Colonic mucosa (tissue), 4 donors: ENCODE data around the gene PLB1. TPM values are rescaled to one million over a fixed set of nuclear protein-coding genes. Genes with fewer than 3 reads are reported as not detected.
A peak's percentile ranks its signal among the peaks of the same experiment; 100 is the strongest.

Experiments used
- DNase-seq: peaks from one replicate; pipeline ENCODE4 v3.0.0-alpha.2; 2020
- H3K27ac ChIP-seq: fragments of 200-600 bp; one replicate; pipeline ENCODE4 v1.8.0; 2021
- H3K27me3 ChIP-seq: fragments of 200-600 bp; one replicate; pipeline ENCODE4 v1.8.0; 2021
- H3K36me3 ChIP-seq: fragments of 200-600 bp; one replicate; pipeline ENCODE4 v1.8.0; 2021
- H3K4me1 ChIP-seq: fragments of 200-600 bp; one replicate; pipeline ENCODE4 v1.8.0; 2021; ENCODE audit warnings: mild to moderate bottlenecking
- H3K4me3 ChIP-seq: fragments of 200-600 bp; one replicate; pipeline ENCODE4 v1.8.0; 2021
- H3K9ac ChIP-seq, 2 donors: one replicate each; pipeline ENCODE4 v1.7.0; 2013; ENCODE audit warnings: control low read depth in 2 of 2, low read depth in 2 of 2, low read length in 2 of 2
- H3K9me3 ChIP-seq: fragments of 200-600 bp; one replicate; pipeline ENCODE4 v1.8.0; 2021
- intact Hi-C: fragments of 100-400 bp; cut with DNase I; formaldehyde crosslinking; loops from one replicate; pipeline ENCODE4 v1.14.1; 2022
- total RNA-seq, 2 donors: library from RNA; stranded (reverse); fragmentation: NEBNext Ultra II Directional in 1 of 2; extraction: Animal tissue kit (Norgen Biotek cat#: 25700) in 1 of 2; gene quantifications; one replicate each; pipeline ENCODE4 v1.2.1, GENCODE V29; 2021
- TF ChIP-seq, protein P1 (sequence below): fragments of 200-600 bp; IDR thresholded peaks from one replicate; pipeline ENCODE4 v1.8.0; 2022; ENCODE audit warnings: antibody characterized with exemption, mild to moderate bottlenecking
- donor health status: healthy.
- donor health status: DM: no; HTN: no; CAD: no.
- donor health status: DM: no; HTN: no; CAD: no.

PLB1 gene
- total RNA-seq, 2 donors from 2014 or later = 1.3 to 3.0 TPM

GRCh38 chr2:28580078-28580477 is 84.2 kb downstream of the PLB1 start:
- no peak for DNase-seq
- TF ChIP-seq, protein P1, sequence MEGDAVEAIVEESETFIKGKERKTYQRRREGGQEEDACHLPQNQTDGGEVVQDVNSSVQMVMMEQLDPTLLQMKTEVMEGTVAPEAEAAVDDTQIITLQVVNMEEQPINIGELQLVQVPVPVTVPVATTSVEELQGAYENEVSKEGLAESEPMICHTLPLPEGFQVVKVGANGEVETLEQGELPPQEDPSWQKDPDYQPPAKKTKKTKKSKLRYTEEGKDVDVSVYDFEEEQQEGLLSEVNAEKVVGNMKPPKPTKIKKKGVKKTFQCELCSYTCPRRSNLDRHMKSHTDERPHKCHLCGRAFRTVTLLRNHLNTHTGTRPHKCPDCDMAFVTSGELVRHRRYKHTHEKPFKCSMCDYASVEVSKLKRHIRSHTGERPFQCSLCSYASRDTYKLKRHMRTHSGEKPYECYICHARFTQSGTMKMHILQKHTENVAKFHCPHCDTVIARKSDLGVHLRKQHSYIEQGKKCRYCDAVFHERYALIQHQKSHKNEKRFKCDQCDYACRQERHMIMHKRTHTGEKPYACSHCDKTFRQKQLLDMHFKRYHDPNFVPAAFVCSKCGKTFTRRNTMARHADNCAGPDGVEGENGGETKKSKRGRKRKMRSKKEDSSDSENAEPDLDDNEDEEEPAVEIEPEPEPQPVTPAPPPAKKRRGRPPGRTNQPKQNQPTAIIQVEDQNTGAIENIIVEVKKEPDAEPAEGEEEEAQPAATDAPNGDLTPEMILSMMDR = no peak
- Histone ChIP-seq H3K27me3 (no peaks in the 10 kb centered on the region), H3K4me3 (no peak overlapping the region), H3K4me1 (no peaks in the 10 kb centered on the region), H3K36me3 (no peaks in the 10 kb centered on the region), H3K9me3 (no peaks in the 10 kb centered on the region), H3K27ac (no peak overlapping the region), H3K9ac (no peak overlapping the region)
- intact Hi-C loops = no loop called here

DNA sequence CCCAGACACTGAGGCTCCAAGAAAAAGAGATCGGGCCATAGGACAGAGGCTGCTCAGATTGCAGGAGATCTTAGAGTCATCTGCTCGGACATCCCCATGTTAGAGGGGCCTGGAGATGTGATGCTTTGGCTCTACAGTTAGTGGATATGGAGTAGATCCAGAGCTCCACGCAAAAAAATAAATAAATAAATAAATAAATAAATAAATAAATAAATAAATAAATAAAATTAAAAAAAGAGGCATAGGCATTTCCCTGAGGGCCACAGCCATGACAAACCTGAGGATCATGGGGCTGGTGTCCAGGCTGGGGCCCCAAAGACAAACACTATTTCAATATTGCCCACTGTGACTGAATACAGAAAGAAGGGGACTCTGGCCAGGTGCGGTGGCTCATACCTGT is 85.5 kb downstream of the PLB1 start:
- Histone ChIP-seq H3K36me3 (no peaks in the 10 kb centered on the region), H3K27ac (no peak overlapping the region), H3K9me3 (no peaks in the 10 kb centered on the region), H3K9ac (no peak overlapping the region), H3K27me3 (no peaks in the 10 kb centered on the region), H3K4me1 (no peaks in the 10 kb centered on the region), H3K4me3 (no peak overlapping the region)
- TF ChIP-seq, protein P1 = no peak
- DNase-seq = no peak
- intact Hi-C loops = no loop called here

DNA sequence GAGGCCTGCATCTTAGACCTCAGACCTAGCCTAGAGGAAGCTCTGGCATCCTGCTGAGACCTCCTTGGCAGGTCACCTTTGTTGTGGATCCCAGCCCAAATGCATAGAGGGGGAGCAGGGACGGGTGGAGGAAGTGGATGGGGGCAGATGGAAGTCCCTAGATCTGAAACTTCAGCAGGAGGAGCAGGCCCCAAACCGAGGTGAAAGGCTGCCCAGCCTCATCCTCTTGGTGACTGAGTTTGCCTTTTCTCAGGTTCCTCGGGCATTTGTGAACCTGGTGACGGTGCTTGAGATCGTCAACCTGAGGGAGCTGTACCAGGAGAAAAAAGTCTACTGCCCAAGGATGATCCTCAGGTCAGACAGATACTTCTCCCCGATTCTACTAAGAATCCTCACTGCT is 86.3 kb downstream of the PLB1 start:
- Histone ChIP-seq H3K27me3 (no peaks in the 10 kb centered on the region), H3K27ac (no peak overlapping the region), H3K36me3 (no peaks in the 10 kb centered on the region), H3K9me3 (no peaks in the 10 kb centered on the region), H3K4me1 (no peaks in the 10 kb centered on the region), H3K4me3 (no peak overlapping the region), H3K9ac (no peak overlapping the region)
- DNase-seq = no peak
- intact Hi-C loops = no loop called here
- TF ChIP-seq, protein P1 = no peak

- Histone ChIP-seq H3K27me3 (no peaks in the 10 kb centered on the region), H3K36me3 (no peaks in the 10 kb centered on the region), H3K9me3 (no peaks in the 10 kb centered on the region), H3K4me1 (no peaks in the 10 kb centered on the region), H3K9ac (no peak overlapping the region), H3K4me3 (no peak overlapping the region), H3K27ac (no peak overlapping the region)
- no peak for DNase-seq
- intact Hi-C loops = no loop called here
- TF ChIP-seq, protein P1 = no peak
Measured at GRCh38 chr2:28582595-28582994, 86.7 kb downstream of the PLB1 start.

DNA sequence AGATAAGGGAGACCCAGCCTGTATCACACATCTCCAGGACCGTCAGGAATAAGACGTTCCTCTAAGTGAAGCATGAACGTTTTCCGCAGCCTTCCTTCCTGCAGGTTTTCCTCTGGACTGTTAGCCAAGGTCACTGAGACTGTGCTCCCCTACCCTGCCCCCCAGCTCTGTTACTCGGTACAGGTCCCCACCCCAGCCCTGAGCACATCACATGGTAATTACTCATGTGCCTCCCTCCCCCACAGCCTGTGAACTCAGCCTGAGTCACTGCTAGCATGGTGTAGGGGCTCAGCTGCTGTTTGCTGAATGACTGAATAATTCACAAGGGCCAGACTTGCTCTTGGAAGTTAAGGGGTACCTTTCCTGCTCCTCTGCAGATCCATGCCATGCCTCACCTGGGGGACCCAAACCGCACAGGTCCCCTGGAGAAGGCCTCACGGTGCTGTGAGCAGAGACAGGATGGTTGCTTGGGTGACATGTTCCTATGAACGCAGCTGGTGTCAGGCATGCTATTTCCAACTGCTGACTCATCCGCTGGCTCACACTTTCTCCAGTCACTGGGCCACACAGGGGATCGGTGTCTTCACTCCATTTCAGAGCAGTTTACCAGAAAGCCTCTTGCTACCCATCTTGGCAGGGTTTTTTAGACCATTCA is 88.2 kb downstream of the PLB1 start:
- intact Hi-C loops = no loop called here
- H3K27me3 ChIP-seq = no peaks in the 10 kb centered on the region
- H3K4me3 ChIP-seq = no peak overlapping the region
- H3K4me1 ChIP-seq = no peaks in the 10 kb centered on the region
- H3K9me3 ChIP-seq = no peaks in the 10 kb centered on the region
- no peak overlapping the region for H3K27ac ChIP-seq
- peak; percentile 50 for DNase-seq
- TF ChIP-seq, protein P1 = no peak
- no peak overlapping the region for H3K9ac ChIP-seq
- H3K36me3 ChIP-seq = no peaks in the 10 kb centered on the region
